ENCODE measurements around the gene MSANTD7. TPM values are rescaled to one million over a fixed set of nuclear protein-coding genes. Genes with fewer than 3 reads are reported as not detected.

The MSANTD7 gene
- total RNA-seq, 1 donor from 2014 or later: 22.3 TPM

DNA sequence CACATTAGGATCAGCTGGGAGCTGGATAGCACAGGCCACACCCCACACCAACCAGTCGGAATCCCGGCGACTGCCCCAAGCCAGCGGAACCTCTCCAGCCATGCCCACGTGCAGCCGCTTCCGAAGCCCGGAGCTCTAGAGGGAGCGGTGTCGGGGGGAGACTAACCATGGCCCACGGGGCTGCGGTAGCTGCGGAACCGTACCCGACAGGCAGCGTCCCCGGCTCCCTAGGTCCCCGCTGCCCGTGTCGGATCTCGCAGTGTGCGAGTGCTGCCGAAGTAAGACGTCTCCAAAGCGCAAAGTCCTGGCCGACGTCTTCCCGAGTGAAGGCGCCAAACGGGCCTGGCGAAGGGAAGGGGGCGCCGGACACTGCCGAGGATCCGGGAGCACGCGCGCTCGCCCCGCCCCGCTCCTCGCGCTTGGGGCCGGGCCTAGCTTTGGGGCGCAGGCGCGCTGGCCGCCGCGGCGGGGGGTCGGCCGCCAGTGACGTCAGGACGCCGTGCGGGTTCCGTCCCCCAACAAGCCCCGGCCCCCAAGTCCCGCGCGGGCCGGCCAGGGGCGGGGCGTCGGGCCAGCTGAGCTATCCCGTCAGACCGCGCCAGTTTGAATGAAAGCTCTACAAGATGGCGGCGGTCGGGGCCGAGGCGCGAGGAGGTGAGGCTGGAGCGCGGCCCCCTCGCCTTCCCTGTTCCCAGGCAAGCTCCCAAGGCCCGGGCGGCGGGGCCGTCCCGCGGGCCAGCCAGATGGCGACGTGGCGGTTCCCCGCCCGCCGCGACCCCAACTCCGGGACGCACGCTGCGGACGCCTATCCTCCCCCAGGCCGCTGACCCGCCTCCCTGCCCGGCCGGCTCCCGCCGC is 40.4 kb downstream of the MSANTD7 start, which contains the start of gene SUV39H2:
Gene SUV39H2 (plus strand): TSS at position 601 of the 858 bp plus-strand sequence. CDS start 23 bp downstream, at position 624.
- intact Hi-C loops (cut with micrococcal nuclease): loop anchor here (1.0 to 10.0 kb wide), 6 partner anchors 40 to 1556 kb away; partner anchors contain the start of genes CDNF, HSPA14, MEIG1 and MSANTD7
- Mint-ChIP-seq H3K27ac (peak within 1 kb of the TSS; percentile 88), H3K9me3 (no peaks in the 10 kb centered on the region), H3K36me3 (ENCODE audit: low read depth) (peaks cover 20% of the 10 kb centered on the region), H3K4me1 (ENCODE audit: low read depth) (peaks cover 34% of the 10 kb centered on the region), H3K27me3 (ENCODE audit: low read depth) (no peaks in the 10 kb centered on the region), H3K4me3 (ENCODE audit: low read depth) (peak within 1 kb of the TSS; percentile 94)
- peak; percentile 93 for DNase-seq (ENCODE audit: low spot score)

DNA sequence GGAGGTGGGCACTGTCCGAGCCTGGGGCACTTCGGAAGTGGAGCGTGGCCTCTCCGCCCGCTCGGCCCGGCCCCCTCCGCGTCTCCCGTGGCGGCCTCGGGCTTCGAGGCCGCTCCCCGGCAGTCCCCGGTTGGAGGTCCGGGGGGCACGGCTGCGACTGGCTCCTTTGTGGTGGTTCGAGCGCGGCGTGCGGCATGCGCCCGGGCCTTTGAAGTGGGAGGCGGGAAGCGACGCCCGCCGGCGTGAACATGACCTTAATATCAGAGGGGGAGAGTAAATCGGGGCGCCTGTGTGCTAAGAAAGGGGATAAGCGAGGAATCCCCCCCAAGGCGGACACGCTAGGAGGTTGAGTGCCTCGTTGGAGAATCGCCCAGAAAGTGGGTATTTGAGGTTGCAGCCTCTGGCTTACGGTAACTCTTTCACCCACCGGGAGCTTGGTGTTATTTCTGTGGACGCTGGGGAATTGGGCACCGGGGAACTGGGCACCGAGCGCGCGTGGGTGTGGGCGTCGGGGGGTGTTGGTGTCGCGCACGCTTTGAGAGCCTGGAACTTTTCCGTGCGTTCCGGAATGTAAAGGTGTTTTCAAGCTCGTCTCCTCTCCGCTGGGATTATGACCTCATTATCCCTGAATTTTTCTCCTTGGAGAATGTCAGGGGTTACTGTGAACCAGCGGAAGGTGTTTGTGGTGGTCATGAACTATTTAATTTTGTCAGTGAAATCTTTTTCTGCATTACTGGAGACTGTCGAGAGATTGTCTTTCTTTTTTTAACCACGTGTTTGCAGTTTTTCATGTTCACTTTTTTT is 41.2 kb downstream of the MSANTD7 start:
- no peaks in the 10 kb centered on the region for H3K27me3 Mint-ChIP-seq (ENCODE audit: low read depth)
- peak overlapping the region; percentile 92 for H3K4me3 Mint-ChIP-seq (ENCODE audit: low read depth)
- H3K27ac Mint-ChIP-seq: peak overlapping the region; percentile 88
- H3K4me1 Mint-ChIP-seq (ENCODE audit: low read depth): peaks cover 31% of the 10 kb centered on the region
- H3K9me3 Mint-ChIP-seq: no peaks in the 10 kb centered on the region
- H3K36me3 Mint-ChIP-seq (ENCODE audit: low read depth): peaks cover 20% of the 10 kb centered on the region
- intact Hi-C loops (cut with micrococcal nuclease): loop anchor here (2.0 to 10.0 kb wide), 3 partner anchors 232 to 1555 kb away; partner anchors contain the start of gene PTER
- peak; percentile 34 for DNase-seq (ENCODE audit: low spot score)

DNA sequence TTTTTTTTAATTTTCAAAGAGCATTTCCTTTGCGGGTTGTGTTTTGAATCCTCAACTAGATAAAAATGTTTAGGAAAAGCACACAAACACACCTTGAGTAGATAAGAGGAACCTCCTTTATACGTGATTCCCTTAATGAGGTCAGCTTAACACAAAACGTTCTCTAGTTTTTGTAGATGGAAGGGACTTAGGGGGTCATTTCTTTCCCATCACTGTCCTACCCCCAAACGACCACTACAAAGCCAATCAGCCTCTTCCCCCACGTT is 41.8 kb downstream of the MSANTD7 start:
- peak overlapping the region; percentile 88 for H3K27ac Mint-ChIP-seq
- H3K27me3 Mint-ChIP-seq (ENCODE audit: low read depth): no peaks in the 10 kb centered on the region
- DNase-seq (ENCODE audit: low spot score): no peak
- no peaks in the 10 kb centered on the region for H3K9me3 Mint-ChIP-seq
- intact Hi-C loops (cut with micrococcal nuclease): loop anchor here (2.0 to 10.0 kb wide), 3 partner anchors 233 to 1555 kb away; partner anchors contain the start of gene PTER
- H3K36me3 Mint-ChIP-seq (ENCODE audit: low read depth): peaks cover 20% of the 10 kb centered on the region
- H3K4me1 Mint-ChIP-seq (ENCODE audit: low read depth): peaks cover 31% of the 10 kb centered on the region
- H3K4me3 Mint-ChIP-seq (ENCODE audit: low read depth): peak overlapping the region; percentile 92

DNA sequence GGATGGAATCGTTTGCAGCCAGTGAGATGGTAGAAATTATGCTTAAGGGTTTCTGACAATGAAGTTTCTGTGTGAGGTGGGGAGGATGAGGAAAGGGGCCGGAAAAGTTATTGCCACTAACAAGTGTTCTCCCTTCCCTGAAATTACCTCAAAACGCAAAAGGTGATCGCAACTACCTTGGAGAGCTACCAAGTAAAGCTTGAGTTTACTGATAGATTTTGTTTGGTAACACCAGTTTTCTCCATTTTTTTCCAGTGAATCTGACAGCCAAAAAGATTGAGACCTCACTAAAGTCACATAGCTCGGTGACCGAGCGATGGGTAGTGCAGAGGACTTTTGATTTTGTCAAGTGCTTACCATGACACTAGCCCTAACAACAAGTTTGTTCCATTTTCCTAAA is 42.1 kb downstream of the MSANTD7 start:
- no peaks in the 10 kb centered on the region for H3K9me3 Mint-ChIP-seq

DNA sequence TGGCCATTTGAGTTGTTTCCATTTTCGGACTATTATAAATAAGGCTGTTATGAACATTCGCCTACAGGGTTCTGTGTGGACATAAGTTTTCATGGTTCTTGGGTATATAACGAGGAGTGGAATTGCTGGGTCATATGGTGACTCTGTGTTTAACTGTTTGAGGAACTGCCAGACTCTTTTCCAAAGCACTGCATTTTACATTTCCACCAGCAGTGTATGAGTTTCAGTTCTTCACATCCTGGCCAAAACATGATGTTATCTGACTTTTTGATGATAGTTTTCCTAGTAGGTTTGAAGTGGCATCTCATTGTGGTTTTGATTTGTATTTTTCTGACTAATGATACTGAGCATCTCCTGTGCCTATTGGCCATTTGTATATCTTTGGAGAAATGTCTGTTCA is 46.0 kb downstream of the MSANTD7 start:
- intact Hi-C loops (cut with micrococcal nuclease): no loop called here

More for the DNA sequence above, 42.1 kb downstream of the MSANTD7 start:
- H3K4me3 Mint-ChIP-seq (ENCODE audit: low read depth): peak overlapping the region; percentile 92
- peaks cover 20% of the 10 kb centered on the region for H3K36me3 Mint-ChIP-seq (ENCODE audit: low read depth)
- no peak for DNase-seq (ENCODE audit: low spot score)
- H3K4me1 Mint-ChIP-seq (ENCODE audit: low read depth): peaks cover 31% of the 10 kb centered on the region
- intact Hi-C loops (cut with micrococcal nuclease): no loop called here
- no peak overlapping the region for H3K27ac Mint-ChIP-seq
- H3K27me3 Mint-ChIP-seq (ENCODE audit: low read depth): no peaks in the 10 kb centered on the region

More for the DNA sequence above, 46.0 kb downstream of the MSANTD7 start:
- Mint-ChIP-seq H3K36me3 (ENCODE audit: low read depth) (peaks cover 20% of the 10 kb centered on the region), H3K27ac (no peak overlapping the region), H3K27me3 (ENCODE audit: low read depth) (no peaks in the 10 kb centered on the region), H3K4me1 (ENCODE audit: low read depth) (peaks cover 28% of the 10 kb centered on the region), H3K4me3 (ENCODE audit: low read depth) (no peak overlapping the region), H3K9me3 (no peaks in the 10 kb centered on the region)
- DNase-seq (ENCODE audit: low spot score): no peak

Other genes starting within 250 kb of the MSANTD7 start
- 99.4 and 103 TPM in 2 replicates for gene FAM107B, start 63.4 kb upstream of the MSANTD7 start, total RNA-seq
- gene CDNF, start 269 bp upstream of the MSANTD7 start, total RNA-seq: 0.39 and 0.67 TPM in 2 replicates
- gene HSPA14, start within 50 bp of the MSANTD7 start, total RNA-seq: 34.1 and 34.5 TPM in 2 replicates
- gene SUV39H2, start 40.6 kb downstream of the MSANTD7 start, total RNA-seq: 44.0 and 45.0 TPM in 2 replicates
- 20.5 and 21.0 TPM in 2 replicates for gene DCLRE1C, start 115.8 kb downstream of the MSANTD7 start, total RNA-seq
- gene MEIG1, start 121.1 kb downstream of the MSANTD7 start, total RNA-seq: 0.62 TPM in 1 of 2 replicates, not detected in the other
- not detected in 2 replicates for gene OLAH, start 205.6 kb downstream of the MSANTD7 start, total RNA-seq